Type B pancreatic cell (in vitro differentiated cells): ENCODE data around the gene CCNL2. TPM values are rescaled to one million over a fixed set of nuclear protein-coding genes. Genes with fewer than 3 reads are reported as not detected.

ENCODE experiments used
- DNase-seq: peaks from one replicate; pipeline ENCODE4 v3.0.0; 2021; ENCODE audit warnings: mixed read lengths; ENCODE audit not compliant: unreplicated experiment; ENCODE audit errors: extremely low spot score
- H3K27ac Mint-ChIP-seq: 2 replicates; pipeline ENCODE4 v1.8.0; 2021; ENCODE audit warnings: mild to moderate bottlenecking, mixed read lengths
- H3K27me3 Mint-ChIP-seq: 2 replicates; pipeline ENCODE4 v1.8.0; 2021; ENCODE audit warnings: mixed read lengths
- H3K36me3 Mint-ChIP-seq: 2 replicates; pipeline ENCODE4 v1.8.0; 2021; ENCODE audit warnings: mixed read lengths
- H3K4me1 Mint-ChIP-seq: one replicate; pipeline ENCODE4 v1.8.0; 2021; ENCODE audit warnings: mixed read lengths; ENCODE audit not compliant: unreplicated experiment
- H3K4me3 Mint-ChIP-seq: 2 replicates; pipeline ENCODE4 v1.8.0; 2021; ENCODE audit warnings: mild to moderate bottlenecking, mixed read lengths
- H3K9me3 Mint-ChIP-seq: 2 replicates; pipeline ENCODE4 v1.8.0; 2021; ENCODE audit warnings: mixed read lengths
- CTCF ChIP-seq: fragments of 200-600 bp; sonication (generic); conservative IDR thresholded peaks from 2 replicates; pipeline ENCODE4 v1.5.0; 2021; ENCODE audit warnings: antibody characterized with exemption, mild to moderate bottlenecking
- total RNA-seq: library from RNA; stranded (reverse); gene quantifications from 2 replicates; pipeline ENCODE4 v1.2.1, GENCODE V29; 2021; ENCODE audit warnings: low replicate concordance

CCNL2 gene
- total RNA-seq, 1 donor from 2014 or later, result 298 TPM

- peaks cover 5% of the 10 kb centered on the region for H3K4me1 Mint-ChIP-seq
- TF ChIP-seq CTCF, result no peak
- H3K9me3 Mint-ChIP-seq, result no peaks in the 10 kb centered on the region
- H3K4me3 Mint-ChIP-seq, result peak overlapping the region; percentile 83
- DNase-seq, result no peak
- H3K27ac Mint-ChIP-seq, result peak overlapping the region; percentile 39
- H3K27me3 Mint-ChIP-seq, result no peaks in the 10 kb centered on the region
- H3K36me3 Mint-ChIP-seq, result no peaks in the 10 kb centered on the region
Measured at GRCh38 chr1:1435911-1436629, 36.9 kb upstream of the CCNL2 start.

DNA sequence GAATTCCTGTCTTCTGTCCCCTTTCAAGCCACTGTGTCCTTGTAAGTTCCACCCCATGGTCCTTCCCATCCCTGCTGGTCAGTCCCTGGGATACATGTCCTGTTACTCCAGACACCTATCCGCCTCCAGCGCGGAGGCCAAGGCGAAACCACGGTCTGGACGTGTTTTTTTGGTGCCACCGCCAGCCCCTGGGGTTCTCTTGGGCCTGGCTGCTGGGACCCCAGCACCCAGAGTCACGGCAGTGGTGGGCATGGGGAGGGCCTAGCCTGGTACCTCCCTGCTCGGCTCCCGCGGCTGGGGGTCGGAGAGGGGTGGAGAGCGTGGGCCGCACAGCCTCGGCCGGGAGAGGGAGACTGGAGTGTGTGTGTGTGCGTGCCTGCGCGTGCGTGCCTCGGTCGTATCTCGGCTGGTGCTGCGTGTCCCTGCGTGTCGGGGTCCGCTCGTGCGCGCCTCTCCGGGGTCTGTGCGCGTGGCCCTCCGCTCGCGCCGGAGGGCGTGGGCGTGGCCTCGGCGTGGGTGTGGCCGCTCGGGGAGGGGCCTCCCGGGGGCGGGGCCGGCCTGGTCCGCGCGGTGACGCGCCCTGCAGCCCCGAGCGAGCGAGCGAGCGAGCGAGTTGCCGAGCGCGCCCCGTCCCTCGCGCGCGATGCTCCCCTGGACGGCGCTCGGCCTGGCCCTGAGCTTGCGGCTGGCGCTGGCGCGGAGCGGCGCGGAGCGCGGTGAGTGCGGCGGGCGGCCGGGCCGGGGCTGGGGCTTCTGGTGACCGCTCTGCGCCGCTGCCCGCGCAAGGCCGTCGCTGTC, 36.2 kb upstream of the CCNL2 start, which contains the start of gene VWA1:
TSS of gene VWA1 (plus strand) at position 585 of the 798 bp plus-strand sequence. CDS start at position 644, 59 bp downstream.
- no peak for TF ChIP-seq CTCF
- Mint-ChIP-seq H3K36me3 (no peaks in the 10 kb centered on the region), H3K4me1 (no peaks in the 10 kb centered on the region), H3K27me3 (no peaks in the 10 kb centered on the region), H3K27ac (peak within 1 kb of the TSS; percentile 55), H3K9me3 (no peaks in the 10 kb centered on the region), H3K4me3 (peak within 1 kb of the TSS; percentile 83)
- peak; percentile 88 for DNase-seq

DNA sequence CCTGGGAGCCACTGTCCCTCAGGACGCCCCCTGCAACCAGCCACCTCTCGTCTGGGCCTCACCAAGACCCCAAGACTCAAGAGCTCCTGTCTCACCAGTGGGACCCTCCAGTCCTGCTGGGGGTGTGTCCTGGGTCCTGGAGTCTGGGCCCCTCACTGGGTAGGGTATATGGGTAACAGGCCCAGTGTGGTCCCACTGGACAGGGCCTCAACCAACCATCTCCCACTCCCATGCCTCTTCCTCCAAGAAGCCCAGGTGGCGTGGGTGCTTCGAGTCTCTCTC, 35.6 kb upstream of the CCNL2 start:
- Mint-ChIP-seq H3K27ac (peak overlapping the region; percentile 55), H3K4me1 (peaks cover 5% of the 10 kb centered on the region), H3K27me3 (no peaks in the 10 kb centered on the region), H3K4me3 (peak overlapping the region; percentile 78), H3K36me3 (no peaks in the 10 kb centered on the region), H3K9me3 (no peaks in the 10 kb centered on the region)
- DNase-seq, result no peak
- TF ChIP-seq CTCF, result no peak

- DNase-seq, result peak; percentile 73
- H3K36me3 Mint-ChIP-seq, result no peaks in the 10 kb centered on the region
- no peak overlapping the region for H3K4me3 Mint-ChIP-seq
- no peaks in the 10 kb centered on the region for H3K9me3 Mint-ChIP-seq
- no peak overlapping the region for H3K27ac Mint-ChIP-seq
- no peaks in the 10 kb centered on the region for H3K27me3 Mint-ChIP-seq
- H3K4me1 Mint-ChIP-seq, result peaks cover 9% of the 10 kb centered on the region
- TF ChIP-seq CTCF, result no peak
Measured at GRCh38 chr1:1434131-1434823, 35.1 kb upstream of the CCNL2 start.

- DNase-seq, result peak; percentile 71
- no peak for TF ChIP-seq CTCF
- H3K27me3 Mint-ChIP-seq, result no peaks in the 10 kb centered on the region
- H3K4me1 Mint-ChIP-seq, result peaks cover 9% of the 10 kb centered on the region
- H3K27ac Mint-ChIP-seq, result no peak overlapping the region
- H3K36me3 Mint-ChIP-seq, result no peaks in the 10 kb centered on the region
- peak overlapping the region; percentile 36 for H3K4me3 Mint-ChIP-seq
- H3K9me3 Mint-ChIP-seq, result no peaks in the 10 kb centered on the region
Measured at GRCh38 chr1:1433804-1434130, 34.6 kb upstream of the CCNL2 start.
